ENCODE data around the gene WBP2. TPM values are rescaled to one million over a fixed set of nuclear protein-coding genes. Genes with fewer than 3 reads are reported as not detected.

WBP2 gene
- total and polyA plus RNA-seq, 2 of the 8 experiments (the other 6 are each of a cell fraction or from before 2014, with no cell fraction given) = 48.2 to 71.2 TPM

GRCh38 chr17:75832652-75833400 lies 22.3 kb downstream of the WBP2 start (continued):
- TF ChIP-seq SAP30 (IDR thresholded peaks at IDR 0.05; ENCODE audit: insufficient read depth, insufficient replicate concordance, low read length) (no peak), KDM4A (IDR thresholded peaks at IDR 0.05; ENCODE audit: low read depth, low read length, severe bottlenecking) (peak; percentile 46), RXRA (IDR thresholded peaks at IDR 0.05; ENCODE audit: insufficient read depth, low read depth, low read length) (no peak), JUND (IDR thresholded peaks at IDR 0.05; ENCODE audit: low read length) (no peak), NRF1 (IDR thresholded peaks at IDR 0.05; ENCODE audit: low read depth, low read length) (no peak), MAX (IDR thresholded peaks at IDR 0.05) (no peak; the same call in 1 of the 2 replicates), USF2 (IDR thresholded peaks at IDR 0.05; ENCODE audit: low read length) (no peak), BRCA1 (IDR thresholded peaks at IDR 0.05; ENCODE audit: low read depth, low read length) (no peak), BCL11A (IDR thresholded peaks at IDR 0.05; ENCODE audit: low read depth in 2 of 2, low read length in 2 of 2) (no peak), BACH1 (IDR thresholded peaks at IDR 0.05; ENCODE audit: low read length) (no peak), TAF1 (IDR thresholded peaks at IDR 0.05; ENCODE audit: low read depth, low read length) (no peak), PHF8 (conservative IDR thresholded peaks at IDR 0.05; ENCODE audit: low read depth, low read length) (peak; percentile 0; the same call in 1 of the 2 replicates), NANOG (IDR thresholded peaks at IDR 0.05; ENCODE audit: insufficient read depth, low read depth, low read length, poor library complexity, severe bottlenecking) (no peak), SIN3A (conservative IDR thresholded peaks at IDR 0.05 in 1 of 2, IDR thresholded peaks at IDR 0.05 in 1 of 2; ENCODE audit: low read depth in 1 of 2, low read length in 2 of 2) (no peak; a peak in 1 of 4 replicates), EZH2 (IDR thresholded peaks at IDR 0.05; ENCODE audit: low read depth, low read length, severe bottlenecking) (no peak), POU5F1 (IDR thresholded peaks at IDR 0.05; ENCODE audit: low read depth, low read length) (no peak), CHD1 (IDR thresholded peaks at IDR 0.05; ENCODE audit: low read depth, low read length) (no peak), SP1 (IDR thresholded peaks at IDR 0.05; ENCODE audit: low read depth, low read length) (no peak), CBX8 (IDR thresholded peaks at IDR 0.05; ENCODE audit: borderline replicate concordance, low read depth, low read length) (no peak)
